Tibial nerve (tissue), 3 donors: Measurements from ENCODE around the gene FA2H.

Experiments
- CTCF ChIP-seq, 5 experiments: fragments of 200-600 bp in 3 of 5; fragments of 450-650 bp in 2 of 5; sonication (generic) in 3 of 5; IDR thresholded peaks; one replicate each; pipeline ENCODE4 v1.5.1; 2016 to 2019; ENCODE audit warnings: antibody characterized with exemption in 5 of 5, mild to moderate bottlenecking in 3 of 5, moderate library complexity in 2 of 5
- POLR2A ChIP-seq, 2 donors: fragments of 450-650 bp; IDR thresholded peaks; one replicate each; pipeline ENCODE4 v1.6.1; 2017; ENCODE audit warnings: antibody characterized with exemption in 2 of 2, mild to moderate bottlenecking in 2 of 2, moderate library complexity in 2 of 2

GRCh38 chr16:74700116-74700437 is 74.5 kb downstream of the FA2H start:
- TF ChIP-seq CTCF (IDR thresholded peaks at IDR 0.05) (no peak), POLR2A (IDR thresholded peaks at IDR 0.05) (no peak)
